ENCODE measurements around the gene APOL3. TPM values are rescaled to one million over a fixed set of nuclear protein-coding genes. Genes with fewer than 3 reads are reported as not detected.
A peak's percentile ranks its signal among the peaks of the same experiment; 100 is the strongest.

APOL3 gene
- total and polyA plus RNA-seq, 2 of the 13 experiments (the other 11 are each of a cell fraction or from before 2014, with no cell fraction given) = 3.8 to 5.4 TPM

DNA sequence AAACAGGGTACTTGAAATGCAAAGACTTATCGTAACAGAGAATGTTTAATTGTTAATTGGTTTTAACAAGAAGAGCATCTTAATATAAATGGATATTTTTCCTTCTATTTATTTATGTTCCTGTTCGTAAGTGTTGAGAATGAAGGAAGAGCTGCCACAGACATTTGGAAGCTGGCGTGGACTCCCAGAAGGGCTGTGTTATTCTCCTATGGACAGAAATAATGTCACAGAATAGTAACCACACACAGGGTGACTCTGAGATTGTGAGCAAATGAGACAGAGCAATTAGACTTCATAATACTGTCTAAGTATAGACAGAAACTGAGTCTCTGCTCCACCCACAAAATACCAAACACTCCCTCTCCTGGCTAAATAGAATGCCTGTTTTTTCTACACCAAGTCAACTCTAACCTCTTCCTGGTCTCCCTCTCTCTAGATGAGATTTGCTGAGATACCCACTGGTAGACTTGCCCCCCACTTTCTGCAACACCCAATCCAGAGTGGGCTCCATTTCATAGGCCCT, 6.1 kb downstream of the APOL3 start:
- Histone ChIP-seq H3K27ac (ENCODE audit: extremely low read length, insufficient read depth, low read length) (peak overlapping the region; percentile 64), H3K27me3 (ENCODE audit: control insufficient read depth in 1 of 2, insufficient read depth in 2 of 2, low read length in 2 of 2) (no peaks in the 10 kb centered on the region; a peak in 1 of 5 replicates), H3K4me1 (ENCODE audit: insufficient read depth, low read length) (peaks cover 68% of the 10 kb centered on the region), H3K9ac (ENCODE audit: insufficient read depth, low read depth, low read length) (no peak overlapping the region), H4K20me1 (ENCODE audit: insufficient read depth, low read length) (no peaks in the 10 kb centered on the region), H3K9me3 (ENCODE audit: low read length) (peaks cover 8% of the 10 kb centered on the region; the same call in 1 of the 2 replicates), H3K79me2 (ENCODE audit: insufficient read depth, low read length) (no peaks in the 10 kb centered on the region), H2AFZ (ENCODE audit: low read length) (no peak overlapping the region), H3K36me3 (replicated peaks in 1 of 2; ENCODE audit: control insufficient read depth in 1 of 2, insufficient read depth in 2 of 2, low read length in 2 of 2) (no peaks in the 10 kb centered on the region), H3K4me2 (ENCODE audit: low read depth, low read length) (peak overlapping the region; percentile 85), H3K4me3 (replicated peaks in 1 of 3; ENCODE audit: insufficient read depth in 1 of 3, low read depth in 2 of 3, low read length in 3 of 3) (0 out of 6 replicates have a peak overlapping the region, but pooled peaks of 1 of the 3 experiments have one; percentile 24)
- intact Hi-C loops (cut with micrococcal nuclease; ENCODE audit: unreplicated experiment) (no loop called here), in situ Hi-C loops (cut with HindIII; ENCODE audit: extremely low pct_ligation_motif_present, low pct_unique_long_range_greater_than_20kb) (no loop called here)
- 91% methylated on average over 3 of the region's 3 CpGs for WGBS (ENCODE audit: low lambda C conversion rate)
- ATAC-seq = no peak
- ChIA-PET POLR2A (interaction anchor here (2.3 kb wide), 1 partner anchor 98 kb away, joined by 5 read pairs; the partner anchor contains the start of gene APOL1), CTCF (ENCODE audit: low intra/inter-chr PET ratio, low total read pairs) (no interaction called here)
- no TSS peak for BruUV-seq (replicated peaks)
- FAIRE-seq = no peak
- DNase-seq (ENCODE audit: low spot score) = peak; percentile 26
- TF ChIP-seq, protein P1, sequence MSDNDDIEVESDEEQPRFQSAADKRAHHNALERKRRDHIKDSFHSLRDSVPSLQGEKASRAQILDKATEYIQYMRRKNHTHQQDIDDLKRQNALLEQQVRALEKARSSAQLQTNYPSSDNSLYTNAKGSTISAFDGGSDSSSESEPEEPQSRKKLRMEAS (IDR thresholded peaks at IDR 0.05) = no peak
- TF ChIP-seq CTCF (CRISPR knock-in tag; IDR thresholded peaks at IDR 0.05) (peak; percentile 21; the same call in 1 of the 2 replicates), ZNF567 (CRISPR knock-in tag; IDR thresholded peaks at IDR 0.05; ENCODE audit: borderline replicate concordance) (no peak), ZNF615 (CRISPR knock-in tag; IDR thresholded peaks at IDR 0.05; ENCODE audit: borderline replicate concordance) (no peak), SP5 (CRISPR knock-in tag; IDR thresholded peaks at IDR 0.05; ENCODE audit: borderline replicate concordance, low read depth) (0 out of 2 replicates have a peak, but pooled peaks have one; percentile 46), ZXDC (CRISPR knock-in tag; IDR thresholded peaks at IDR 0.05) (no peak), FOXA3 (CRISPR knock-in tag; IDR thresholded peaks at IDR 0.05) (no peak)
- TF ChIP-seq, protein P2, sequence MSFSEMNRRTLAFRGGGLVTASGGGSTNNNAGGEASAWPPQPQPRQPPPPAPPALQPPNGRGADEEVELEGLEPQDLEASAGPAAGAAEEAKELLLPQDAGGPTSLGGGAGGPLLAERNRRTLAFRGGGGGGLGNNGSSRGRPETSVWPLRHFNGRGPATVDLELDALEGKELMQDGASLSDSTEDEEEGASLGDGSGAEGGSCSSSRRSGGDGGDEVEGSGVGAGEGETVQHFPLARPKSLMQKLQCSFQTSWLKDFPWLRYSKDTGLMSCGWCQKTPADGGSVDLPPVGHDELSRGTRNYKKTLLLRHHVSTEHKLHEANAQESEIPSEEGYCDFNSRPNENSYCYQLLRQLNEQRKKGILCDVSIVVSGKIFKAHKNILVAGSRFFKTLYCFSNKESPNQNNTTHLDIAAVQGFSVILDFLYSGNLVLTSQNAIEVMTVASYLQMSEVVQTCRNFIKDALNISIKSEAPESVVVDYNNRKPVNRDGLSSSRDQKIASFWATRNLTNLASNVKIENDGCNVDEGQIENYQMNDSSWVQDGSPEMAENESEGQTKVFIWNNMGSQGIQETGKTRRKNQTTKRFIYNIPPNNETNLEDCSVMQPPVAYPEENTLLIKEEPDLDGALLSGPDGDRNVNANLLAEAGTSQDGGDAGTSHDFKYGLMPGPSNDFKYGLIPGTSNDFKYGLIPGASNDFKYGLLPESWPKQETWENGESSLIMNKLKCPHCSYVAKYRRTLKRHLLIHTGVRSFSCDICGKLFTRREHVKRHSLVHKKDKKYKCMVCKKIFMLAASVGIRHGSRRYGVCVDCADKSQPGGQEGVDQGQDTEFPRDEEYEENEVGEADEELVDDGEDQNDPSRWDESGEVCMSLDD (CRISPR knock-in tag; IDR thresholded peaks at IDR 0.05; ENCODE audit: borderline replicate concordance) = no peak
- TF ChIP-seq, protein P3, sequence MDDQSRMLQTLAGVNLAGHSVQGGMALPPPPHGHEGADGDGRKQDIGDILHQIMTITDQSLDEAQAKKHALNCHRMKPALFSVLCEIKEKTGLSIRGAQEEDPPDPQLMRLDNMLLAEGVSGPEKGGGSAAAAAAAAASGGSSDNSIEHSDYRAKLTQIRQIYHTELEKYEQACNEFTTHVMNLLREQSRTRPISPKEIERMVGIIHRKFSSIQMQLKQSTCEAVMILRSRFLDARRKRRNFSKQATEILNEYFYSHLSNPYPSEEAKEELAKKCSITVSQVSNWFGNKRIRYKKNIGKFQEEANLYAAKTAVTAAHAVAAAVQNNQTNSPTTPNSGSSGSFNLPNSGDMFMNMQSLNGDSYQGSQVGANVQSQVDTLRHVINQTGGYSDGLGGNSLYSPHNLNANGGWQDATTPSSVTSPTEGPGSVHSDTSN (CRISPR knock-in tag; IDR thresholded peaks at IDR 0.05; ENCODE audit: borderline replicate concordance) = no peak

All from HepG2 (cell line).